GM18873 (cell line): Measurements from ENCODE around the gene ACSS3.

ENCODE experiments used
- ATAC-seq: cut with Tn5 transposase; IDR thresholded peaks from one replicate; pipeline ENCODE4 v1.9.1; 2021; ENCODE audit warnings: mild to moderate bottlenecking, moderate library complexity, moderate number of reproducible peaks; ENCODE audit not compliant: unreplicated experiment, low FRiP score

The ACSS3 gene

DNA sequence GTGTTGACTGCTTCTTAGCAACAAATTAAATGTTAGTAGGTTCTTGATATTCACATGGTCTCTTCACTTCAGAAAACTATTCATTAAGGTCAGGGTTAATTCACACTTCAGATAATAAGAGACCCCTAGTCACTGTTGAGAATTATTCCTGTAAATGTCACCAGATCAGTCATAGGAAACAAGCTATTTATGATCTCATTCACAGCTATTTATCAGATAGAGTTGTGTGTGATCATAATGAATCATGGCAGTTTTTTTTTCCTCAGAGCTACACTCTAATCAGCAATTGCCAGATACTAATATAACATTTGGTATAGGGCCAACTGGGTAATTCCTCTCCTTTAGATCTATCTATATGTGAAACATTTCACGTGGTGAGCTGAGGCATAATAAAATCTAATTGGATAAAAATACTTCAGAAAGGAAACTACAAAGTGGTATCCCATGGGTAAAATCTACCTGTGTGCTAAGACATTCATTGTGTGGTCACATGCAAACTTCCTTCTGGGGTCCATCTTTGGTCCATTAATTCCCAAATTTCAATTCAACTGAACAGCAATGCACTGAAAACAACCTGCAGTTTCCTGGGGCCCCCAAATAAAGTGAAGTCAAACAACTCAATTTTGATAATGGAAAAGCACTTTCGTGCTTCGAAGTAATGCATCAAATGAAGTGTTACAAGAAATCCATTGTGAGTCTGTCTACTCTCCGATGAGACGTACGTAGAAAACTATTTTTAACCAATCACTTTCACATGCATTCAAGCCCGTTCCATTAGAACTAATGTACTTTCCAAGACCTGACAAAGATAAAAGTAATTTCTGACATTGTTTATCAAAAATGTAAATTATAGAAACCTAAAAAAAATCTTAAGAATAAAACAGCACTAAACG, 197.0 kb downstream of the ACSS3 start:
- ATAC-seq, result no peak

DNA sequence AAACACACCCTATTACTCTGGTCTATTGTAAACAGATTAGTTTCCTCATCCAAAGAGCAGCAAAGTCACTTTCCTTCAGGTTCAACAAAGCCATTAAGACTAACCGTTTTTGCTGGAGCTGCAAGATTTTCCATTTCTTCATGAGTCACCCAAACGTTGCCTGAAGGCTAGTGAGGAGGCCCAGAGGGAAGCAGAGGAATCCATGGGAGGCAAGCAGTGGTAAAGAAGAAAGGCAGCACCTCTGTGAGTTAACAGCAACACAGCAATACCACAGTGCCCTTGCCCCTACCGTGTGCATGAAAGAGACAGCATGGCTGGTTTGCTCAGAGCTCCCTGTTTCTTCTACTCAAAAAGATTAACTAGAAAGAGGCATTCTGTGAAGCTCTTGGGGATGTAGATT, 206.3 kb downstream of the ACSS3 start:
- no peak for ATAC-seq

DNA sequence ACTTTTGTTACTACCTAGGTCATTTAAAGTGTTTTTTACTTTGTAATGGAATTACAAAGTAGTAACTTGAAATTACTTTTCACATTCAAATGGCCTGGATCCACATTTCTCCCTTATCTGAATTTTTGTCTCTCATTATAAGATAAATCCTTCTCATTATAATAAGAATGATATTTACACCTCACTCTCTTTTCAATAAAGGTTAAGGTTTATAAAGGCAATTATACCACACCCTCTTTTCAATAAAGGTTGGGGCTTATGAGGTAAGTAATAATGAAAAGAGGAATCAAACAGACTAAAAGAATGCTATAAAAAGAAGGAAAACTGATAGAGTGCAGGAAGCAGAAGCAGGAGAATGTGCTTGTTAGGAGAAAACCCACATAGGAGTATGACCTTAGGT, 210.8 kb downstream of the ACSS3 start:
- no peak for ATAC-seq

DNA sequence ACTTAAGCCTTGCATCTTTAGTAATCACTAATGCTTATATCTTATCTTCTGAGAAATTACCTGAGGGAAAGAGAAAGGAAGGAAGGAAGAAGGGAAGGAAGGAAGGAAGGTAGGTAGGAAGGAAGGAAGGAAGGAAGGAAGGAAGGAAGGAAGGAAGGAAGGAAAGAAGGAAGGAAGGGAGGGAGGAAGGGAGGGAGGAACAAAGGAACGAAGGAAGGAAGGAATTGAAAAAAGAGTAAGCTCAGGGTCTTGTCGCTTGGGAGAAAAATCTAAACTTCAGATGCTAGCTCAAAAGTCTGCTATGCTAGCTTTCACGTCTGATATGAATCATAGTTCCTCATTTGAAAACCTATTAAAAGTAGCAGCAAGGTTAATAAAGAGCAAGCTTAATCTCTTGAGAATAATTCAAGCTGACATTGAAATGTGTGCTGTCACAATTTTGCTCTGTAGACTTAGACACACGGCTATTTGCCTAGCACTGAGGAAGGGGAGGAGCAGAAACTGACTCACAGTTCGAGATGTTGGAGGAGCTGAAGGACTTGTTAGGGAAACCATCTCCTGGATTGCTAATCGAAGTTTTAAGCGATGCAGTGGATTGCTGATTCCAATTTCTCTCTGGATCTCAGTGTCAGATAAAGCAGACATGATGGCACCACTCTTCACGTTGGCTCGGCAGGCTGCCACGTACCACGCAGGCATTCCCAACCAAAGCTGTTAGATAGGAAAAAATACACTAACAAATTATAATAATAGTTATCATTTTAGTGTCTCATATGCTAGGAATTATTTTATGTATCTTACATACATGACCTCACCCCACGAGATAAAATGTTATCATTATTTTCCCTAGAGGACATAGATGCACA, 216.7 kb downstream of the ACSS3 start:
- no peak for ATAC-seq

DNA sequence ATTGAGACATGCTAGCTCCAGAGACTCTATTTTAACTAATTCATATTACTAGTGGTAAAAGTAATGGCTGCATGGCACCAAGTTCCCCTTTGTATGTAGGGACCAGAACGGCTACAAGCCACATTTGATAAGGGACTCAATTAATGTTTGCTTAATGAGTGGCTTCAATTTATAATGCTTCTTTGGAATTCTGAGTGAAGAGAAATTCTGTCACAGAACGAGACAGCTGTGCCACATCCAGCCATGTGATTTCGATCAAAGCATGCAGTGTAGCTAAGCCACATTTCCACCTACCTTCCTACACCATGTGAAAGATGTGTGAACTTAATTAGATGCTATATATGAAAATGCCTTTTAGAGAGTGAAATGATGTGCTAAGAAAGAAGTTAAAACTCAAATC, 217.4 kb downstream of the ACSS3 start:
- ATAC-seq, result no peak

DNA sequence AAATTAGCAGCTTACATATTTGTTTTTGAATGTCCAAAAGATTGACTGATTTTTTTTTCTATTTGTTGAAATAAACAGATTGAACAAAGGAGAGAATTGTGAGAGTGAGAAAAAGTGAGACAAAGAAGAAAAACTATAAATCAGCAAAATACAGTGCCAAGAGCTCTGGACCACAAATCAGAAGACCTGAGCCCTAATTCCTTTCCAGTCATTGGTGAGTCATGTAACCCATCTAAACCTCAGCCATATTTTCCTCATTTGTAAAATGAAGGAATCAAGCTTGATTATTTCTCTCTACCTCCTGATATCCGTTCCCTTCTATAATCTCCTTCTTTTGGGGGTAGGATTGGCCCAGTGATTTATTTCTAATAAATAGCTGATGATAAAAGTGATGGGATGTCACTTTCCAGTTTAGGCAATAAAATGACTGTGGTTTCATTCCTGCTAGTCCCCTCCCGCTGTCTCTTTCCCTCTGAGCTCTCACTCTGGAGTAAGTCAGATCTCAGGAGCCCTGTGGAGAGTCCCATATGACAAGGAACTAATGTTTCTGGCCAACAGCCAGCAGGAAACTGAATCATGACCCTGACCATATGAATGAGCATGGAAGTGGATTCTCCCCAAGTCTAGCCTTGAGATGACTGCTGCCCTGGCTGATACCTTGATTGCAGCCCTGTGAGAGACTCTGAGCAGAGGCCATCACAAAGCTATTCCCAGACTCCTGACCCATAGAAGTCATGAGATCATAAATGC, 218.9 kb downstream of the ACSS3 start:
- no peak for ATAC-seq

DNA sequence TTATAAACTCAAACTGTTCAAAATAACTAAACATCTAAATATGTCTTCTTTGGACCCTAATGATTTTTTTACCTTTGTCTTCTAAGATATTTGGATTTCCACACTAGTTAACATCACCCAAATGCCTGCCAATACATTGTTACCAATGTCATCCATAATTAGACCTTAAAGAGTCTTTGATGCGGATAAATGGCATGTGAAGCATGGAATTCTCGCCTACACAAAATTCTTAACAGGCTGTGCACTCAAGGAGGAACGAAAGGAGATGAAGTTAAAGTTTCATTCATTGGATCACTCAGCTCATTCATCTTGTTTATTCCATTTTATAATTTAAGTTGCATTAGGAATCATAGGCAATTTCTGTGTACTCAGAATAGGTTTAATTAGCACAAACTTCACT, 219.7 kb downstream of the ACSS3 start:
- no peak for ATAC-seq

DNA sequence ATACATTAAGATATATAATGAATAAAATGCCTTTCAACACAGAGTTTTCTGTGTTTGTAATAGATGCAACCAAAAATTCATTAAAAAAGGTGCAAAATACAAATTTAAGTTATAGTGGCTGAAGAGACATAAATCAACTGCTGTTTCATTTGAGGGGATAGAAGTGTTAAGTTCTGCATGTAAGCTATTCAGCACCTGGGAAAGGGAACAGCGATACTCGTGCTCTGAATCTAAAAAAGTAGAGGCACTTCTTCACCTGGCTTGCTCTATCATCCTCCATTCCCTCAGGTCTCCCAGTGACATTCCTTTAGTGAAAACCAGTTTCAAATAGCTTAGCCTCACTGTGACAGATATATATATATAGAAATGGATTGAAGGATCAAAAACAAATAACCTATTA, 222.6 kb downstream of the ACSS3 start:
- no peak for ATAC-seq

DNA sequence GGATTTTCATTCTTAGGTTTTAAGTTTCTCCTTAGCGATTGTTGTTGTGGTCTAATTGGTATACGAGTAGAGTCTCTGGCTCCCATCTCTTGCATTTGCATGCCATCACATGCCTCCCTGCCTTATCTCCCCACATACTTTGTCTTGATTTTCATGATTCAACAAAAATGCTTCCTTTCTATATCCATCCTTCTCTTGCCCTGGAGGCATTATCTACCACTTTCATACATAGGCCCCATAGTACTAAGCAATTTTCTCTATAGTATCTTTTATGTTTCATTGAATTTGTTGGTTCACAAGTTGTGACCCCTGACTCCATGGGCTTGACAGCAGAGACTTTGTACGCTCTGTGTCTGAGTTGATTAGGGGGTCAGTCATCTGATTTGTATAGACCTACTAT, 226.1 kb downstream of the ACSS3 start:
- ATAC-seq, result no peak
